GM10266 (cell line): ENCODE data around the gene BCL2L11.

ENCODE experiments used
- DNase-seq: peaks from one replicate; pipeline ENCODE4 v3.0.0; 2012; ENCODE audit errors: extremely low spot score
- TF ChIP-seq, protein P1 (sequence below): IDR thresholded peaks from 2 replicates; pipeline ENCODE4 v1.5.1; 2012; ENCODE audit warnings: mild to moderate bottlenecking, low read depth; ENCODE audit not compliant: control insufficient read depth, insufficient read depth; ENCODE audit errors: missing control alignments

Gene BCL2L11

DNA sequence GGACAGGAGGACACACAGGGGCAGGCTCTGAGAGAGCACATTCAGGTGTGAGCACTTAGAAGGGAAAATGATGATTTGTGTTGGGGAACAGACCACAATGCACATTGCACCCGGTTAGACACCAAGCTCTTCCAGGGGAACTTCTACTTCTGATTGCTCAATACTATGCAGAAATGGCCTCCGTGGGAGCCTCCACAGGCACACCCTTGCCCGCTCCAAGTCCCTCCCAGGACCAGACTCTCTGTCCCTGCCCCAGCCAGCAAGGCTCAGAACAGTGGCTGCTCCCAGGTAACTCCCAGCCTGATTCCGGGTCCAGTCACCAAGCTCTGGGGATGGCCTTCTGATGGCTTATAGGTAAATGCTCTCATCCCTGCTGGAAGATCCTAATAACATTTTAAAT lies 56.2 kb downstream of the BCL2L11 start:
- TF ChIP-seq, protein P1, sequence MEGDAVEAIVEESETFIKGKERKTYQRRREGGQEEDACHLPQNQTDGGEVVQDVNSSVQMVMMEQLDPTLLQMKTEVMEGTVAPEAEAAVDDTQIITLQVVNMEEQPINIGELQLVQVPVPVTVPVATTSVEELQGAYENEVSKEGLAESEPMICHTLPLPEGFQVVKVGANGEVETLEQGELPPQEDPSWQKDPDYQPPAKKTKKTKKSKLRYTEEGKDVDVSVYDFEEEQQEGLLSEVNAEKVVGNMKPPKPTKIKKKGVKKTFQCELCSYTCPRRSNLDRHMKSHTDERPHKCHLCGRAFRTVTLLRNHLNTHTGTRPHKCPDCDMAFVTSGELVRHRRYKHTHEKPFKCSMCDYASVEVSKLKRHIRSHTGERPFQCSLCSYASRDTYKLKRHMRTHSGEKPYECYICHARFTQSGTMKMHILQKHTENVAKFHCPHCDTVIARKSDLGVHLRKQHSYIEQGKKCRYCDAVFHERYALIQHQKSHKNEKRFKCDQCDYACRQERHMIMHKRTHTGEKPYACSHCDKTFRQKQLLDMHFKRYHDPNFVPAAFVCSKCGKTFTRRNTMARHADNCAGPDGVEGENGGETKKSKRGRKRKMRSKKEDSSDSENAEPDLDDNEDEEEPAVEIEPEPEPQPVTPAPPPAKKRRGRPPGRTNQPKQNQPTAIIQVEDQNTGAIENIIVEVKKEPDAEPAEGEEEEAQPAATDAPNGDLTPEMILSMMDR, result no peak
- DNase-seq, result no peak

DNA sequence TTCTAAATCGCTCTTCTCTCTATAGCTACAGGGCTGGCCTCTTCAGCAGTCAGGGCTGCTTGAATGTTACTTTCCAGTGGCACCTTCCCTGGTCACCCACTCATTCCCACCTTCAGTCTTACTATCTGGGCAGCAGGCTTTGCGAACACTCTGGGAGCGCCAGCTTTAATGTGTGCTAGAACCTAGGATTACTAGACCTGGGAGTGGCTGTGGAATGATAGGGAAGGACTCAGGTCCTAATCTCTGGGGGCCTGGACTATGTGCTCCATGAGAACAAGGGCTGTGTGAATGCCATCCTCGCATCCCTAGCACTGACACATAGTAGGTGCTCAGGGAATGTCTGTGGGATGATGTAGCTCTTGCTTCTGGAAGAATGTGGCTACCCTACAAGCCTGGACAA lies 57.6 kb downstream of the BCL2L11 start:
- TF ChIP-seq, protein P1, result no peak
- DNase-seq, result no peak

DNA sequence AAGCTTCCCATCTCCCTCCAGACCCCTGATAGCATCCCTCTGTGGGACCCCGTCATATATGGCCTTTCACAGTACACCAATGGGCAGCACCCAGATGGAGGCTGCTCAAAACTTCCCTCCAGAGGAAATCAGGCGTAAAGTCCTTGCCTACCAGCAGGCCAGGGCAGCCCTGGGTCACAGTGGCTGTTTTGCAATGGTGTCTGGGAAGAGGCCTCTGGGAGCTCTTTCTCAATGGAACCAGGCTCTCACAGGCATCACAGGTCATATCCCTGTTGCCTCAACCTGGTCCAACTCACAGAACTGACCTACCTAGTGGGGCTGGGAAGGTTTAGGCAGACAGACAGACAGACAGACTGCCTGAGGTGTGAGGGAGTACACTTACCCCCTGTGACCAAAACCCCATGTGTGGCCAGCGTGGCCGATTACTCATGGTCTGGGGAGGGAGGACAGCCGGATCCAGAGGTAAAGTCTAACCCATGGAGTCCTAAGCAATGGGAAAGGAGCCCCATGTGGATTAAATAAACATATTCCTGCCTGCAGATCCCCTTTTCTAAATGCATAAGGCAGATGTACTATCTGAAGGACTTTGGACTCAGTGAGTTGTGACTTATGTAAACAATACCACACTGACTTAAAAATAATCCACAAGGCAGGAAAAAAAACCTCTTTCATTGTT lies 58.2 kb downstream of the BCL2L11 start:
- no peak for DNase-seq
- TF ChIP-seq, protein P1, result no peak

DNA sequence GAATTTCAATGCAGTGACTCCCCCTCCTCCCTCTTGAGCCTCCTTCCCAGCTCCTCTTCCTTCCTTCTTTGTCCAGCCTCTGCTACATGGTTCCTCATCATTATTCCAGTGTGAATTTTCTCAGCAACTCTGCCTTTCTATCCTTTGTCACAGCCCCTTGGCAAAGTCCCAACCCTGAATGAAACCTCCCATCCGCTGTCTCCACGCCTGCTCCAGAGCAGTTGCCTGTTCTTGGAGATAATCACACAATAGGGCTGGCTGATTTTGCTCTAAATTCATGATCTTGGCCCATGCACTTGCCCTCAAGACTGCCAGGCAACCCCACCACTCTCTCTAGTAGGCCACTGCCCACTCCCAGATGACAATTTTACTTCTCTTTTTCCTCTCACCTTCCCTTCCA lies 61.4 kb downstream of the BCL2L11 start:
- TF ChIP-seq, protein P1, result no peak
- DNase-seq, result no peak

DNA sequence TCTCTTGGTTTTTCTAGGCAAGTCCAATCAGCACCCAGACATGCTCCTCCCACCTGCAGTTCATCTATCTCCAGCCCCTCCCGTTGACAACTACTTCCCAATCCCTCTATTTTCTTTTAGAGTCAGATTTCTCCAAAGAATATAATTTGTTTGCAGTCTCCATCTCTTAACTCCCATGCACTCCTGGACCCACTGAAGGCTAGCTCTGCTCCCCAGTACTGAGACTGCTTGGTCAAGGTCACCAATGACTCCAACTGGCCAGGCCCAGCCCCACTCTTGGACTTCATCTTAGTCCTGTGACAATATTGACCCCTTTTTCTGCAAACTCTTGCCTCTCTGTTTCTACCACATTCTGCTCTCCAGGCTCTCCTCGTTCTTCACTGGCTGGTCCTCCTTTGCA lies 62.0 kb downstream of the BCL2L11 start:
- TF ChIP-seq, protein P1, result no peak
- DNase-seq, result no peak

DNA sequence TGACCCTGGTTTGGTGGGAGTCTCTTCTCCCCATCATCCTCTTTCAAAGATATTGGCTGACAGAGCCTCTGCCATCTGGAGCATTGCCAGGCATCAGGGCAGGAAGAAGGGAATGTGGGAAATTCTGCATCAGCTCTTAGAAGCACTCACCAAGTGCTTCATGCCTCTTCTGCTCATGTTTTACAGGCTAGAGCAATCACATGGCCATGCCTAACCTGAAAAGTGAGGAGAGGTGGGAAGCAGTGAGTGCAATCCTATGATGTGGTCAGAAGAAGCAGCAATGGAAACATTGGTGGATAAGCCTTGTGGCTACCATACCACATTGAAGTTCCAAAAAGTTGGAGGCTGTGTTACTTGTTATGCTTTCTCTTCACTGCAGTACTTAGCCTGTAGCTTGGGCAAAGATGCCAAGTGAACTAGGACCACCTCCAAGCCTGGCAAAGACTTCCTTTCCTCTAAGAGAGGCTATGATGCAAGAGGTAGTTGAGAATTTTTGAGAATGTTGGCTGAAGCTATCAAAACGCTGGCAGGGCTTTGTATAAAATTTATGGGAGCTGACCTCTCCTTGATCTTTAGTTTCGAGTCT lies 64.1 kb downstream of the BCL2L11 start:
- DNase-seq, result no peak
- TF ChIP-seq, protein P1, result no peak

DNA sequence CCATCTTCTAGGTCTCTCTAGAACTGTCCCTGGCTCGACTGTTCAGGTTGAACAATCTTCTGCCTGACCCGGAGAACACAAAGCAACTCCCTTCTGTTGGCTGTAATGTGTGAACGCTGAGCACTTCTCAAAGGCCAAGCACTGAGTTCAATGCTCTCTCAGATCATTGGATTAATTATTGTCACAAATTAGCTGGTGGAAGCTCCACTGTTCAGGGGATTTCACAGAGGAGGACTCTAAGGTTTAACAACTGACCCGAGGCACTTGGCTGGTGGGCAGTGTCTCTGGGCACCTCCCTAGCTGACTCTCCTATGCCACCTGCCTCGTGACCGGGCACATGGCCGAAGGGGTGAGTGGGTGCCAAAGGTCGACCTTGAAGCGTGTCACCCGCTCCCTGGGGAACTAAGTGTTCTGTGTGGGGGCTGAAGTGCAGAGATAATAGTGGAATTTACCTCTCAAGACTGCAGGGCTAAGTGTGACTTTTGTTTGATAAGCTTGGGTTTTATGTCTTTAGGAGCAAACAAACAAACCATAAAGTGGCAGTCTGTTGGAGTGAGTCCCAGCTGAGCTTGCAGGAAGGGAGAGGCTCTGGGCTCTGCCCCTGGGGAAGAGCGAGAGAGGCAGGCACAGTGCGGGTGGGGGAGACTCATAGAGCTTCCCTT lies 64.8 kb downstream of the BCL2L11 start:
- DNase-seq, result no peak
- TF ChIP-seq, protein P1, result no peak
